ENCODE results near the gene EBF4. TPM values are rescaled to one million over a fixed set of nuclear protein-coding genes. Genes with fewer than 3 reads are reported as not detected.
"Not testable (repeated sequence)": the region's sequence is repeated elsewhere in the genome, so short reads cannot be mapped to it uniquely, and the experiment has no call there.

The EBF4 gene
- total and polyA plus RNA-seq, 8 donors, result 7.0 to 69.2 (median 12.6) TPM

- H3K27ac ChIP-seq, result peak overlapping the region in 1 of 5 donors; percentile 94
- peak overlapping the region; percentile 53 to 63 (median 61) for H3K4me3 ChIP-seq
- peak; percentile 23 to 49 for DNase-seq
- H3K4me1 ChIP-seq, result peaks cover 9 to 24% (median 19%) of the 10 kb centered on the region in 4 donors
- WGBS, 5 donors, result 22 to 64% (median 28%) methylated on average over 6 to 23 of the region's 23 CpGs
- TF ChIP-seq POLR2AphosphoS5 (IDR thresholded peaks at IDR 0.05) (no peak), POLR2A (IDR thresholded peaks at IDR 0.05) (no peak), CTCF (IDR thresholded peaks at IDR 0.05) (no peak), EP300 (IDR thresholded peaks at IDR 0.05) (no peak)
- H3K27me3 ChIP-seq, result peaks cover 0 to 49% (median 17%) of the 10 kb centered on the region in 3 donors
- intact Hi-C loops (cut with DNase I; ENCODE audit: low total_unique reads), result no loop called here
- H3K36me3 ChIP-seq, result no peaks in the 10 kb centered on the region
- H3K9me3 ChIP-seq, result no peaks in the 10 kb centered on the region
Measured at GRCh38 chr20:2694008-2694471, 1.5 kb downstream of the EBF4 start.

- Histone ChIP-seq H3K27me3 (peaks cover 0 to 49% (median 17%) of the 10 kb centered on the region in 3 donors), H3K36me3 (no peaks in the 10 kb centered on the region), H3K4me1 (peaks cover 9 to 24% (median 19%) of the 10 kb centered on the region in 4 donors), H3K27ac (no peak overlapping the region), H3K9me3 (no peaks in the 10 kb centered on the region), H3K4me3 (no peak overlapping the region)
- no peak for DNase-seq
- intact Hi-C loops (cut with DNase I; ENCODE audit: low total_unique reads), result no loop called here
- TF ChIP-seq EP300 (IDR thresholded peaks at IDR 0.05) (no peak), CTCF (IDR thresholded peaks at IDR 0.05) (no peak), POLR2A (IDR thresholded peaks at IDR 0.05) (no peak), POLR2AphosphoS5 (IDR thresholded peaks at IDR 0.05) (no peak)
- WGBS, 5 donors, result 69 to 84% (median 77%) methylated on average over 13 of the region's 13 CpGs
Measured at GRCh38 chr20:2694519-2694918, 1.9 kb downstream of the EBF4 start.

- Histone ChIP-seq H3K4me3 (no peak overlapping the region), H3K27me3 (peaks cover 0 to 49% (median 17%) of the 10 kb centered on the region in 3 donors), H3K27ac (no peak overlapping the region), H3K4me1 (peaks cover 9 to 24% (median 19%) of the 10 kb centered on the region in 4 donors), H3K36me3 (no peaks in the 10 kb centered on the region), H3K9me3 (no peaks in the 10 kb centered on the region)
- no peak for TF ChIP-seq CTCF (IDR thresholded peaks at IDR 0.05)
- no peak for TF ChIP-seq POLR2AphosphoS5 (IDR thresholded peaks at IDR 0.05)
- no peak for TF ChIP-seq EP300 (IDR thresholded peaks at IDR 0.05)
- TF ChIP-seq POLR2A (IDR thresholded peaks at IDR 0.05), result no peak
- WGBS, 5 donors, result 85 to 89% (median 87%) methylated on average over 13 of the region's 13 CpGs
- peak in 1 of 2 donors; percentile 17 for DNase-seq
- intact Hi-C loops (cut with DNase I; ENCODE audit: low total_unique reads), result no loop called here
Measured at GRCh38 chr20:2695206-2695983, 2.8 kb downstream of the EBF4 start.

- H3K9me3 ChIP-seq; H3K4me3 ChIP-seq; intact Hi-C loops (cut with DNase I; ENCODE audit: low total_unique reads); H3K36me3 ChIP-seq; H3K27ac ChIP-seq: not testable (repeated sequence)
- DNase-seq, result peak in 1 of 2 donors; percentile 19
- Histone ChIP-seq H3K4me1 (peaks cover 9 to 24% (median 19%) of the 10 kb centered on the region in 4 donors), H3K27me3 (peaks cover 0 to 51% (median 17%) of the 10 kb centered on the region in 3 donors)
- 92 to 96% (median 95%) methylated on average over 12 of the region's 12 CpGs for WGBS, 5 donors
Measured at GRCh38 chr20:2695984-2696525, 3.5 kb downstream of the EBF4 start.
